Small intestine (tissue), 16 donors: Measurements from ENCODE around the gene VAT1. TPM values are rescaled to one million over a fixed set of nuclear protein-coding genes. Genes with fewer than 3 reads are reported as not detected.
A peak's percentile ranks its signal among the peaks of the same experiment; 100 is the strongest.

Experiments
- DNase-seq, 2 donors: peaks; one replicate each; pipeline versions ENCODE4 v3.0.0 to v3.0.0-alpha.2; 2013
- FAIRE-seq: peaks from 2 replicates; lab custom pipeline; 2012; peaks lifted over from hg19 to GRCh38; lab: Jason Lieb, UNC
- H3K27ac ChIP-seq, 3 donors: one replicate each; pipeline ENCODE4 v1.5.1; 2013; ENCODE audit warnings: low read length in 2 of 3, mild to moderate bottlenecking in 2 of 3, control low read depth in 1 of 3, inconsistent platforms in 1 of 3, low read depth in 1 of 3, moderate library complexity in 1 of 3
- H3K27me3 ChIP-seq, 3 donors: one replicate each; pipeline ENCODE4 v1.6.1; 2013; ENCODE audit warnings: low read length in 3 of 3, inconsistent platforms in 1 of 3; ENCODE audit not compliant: control insufficient read depth in 3 of 3, insufficient read depth in 3 of 3
- H3K36me3 ChIP-seq, 3 donors: one replicate each; pipeline ENCODE4 v1.6.1; 2013; ENCODE audit warnings: low read length in 3 of 3, inconsistent platforms in 1 of 3, low read depth in 1 of 3, mild to moderate bottlenecking in 1 of 3, moderate library complexity in 1 of 3; ENCODE audit not compliant: control insufficient read depth in 3 of 3, insufficient read depth in 2 of 3
- H3K4me1 ChIP-seq, 3 donors: one replicate each; pipeline ENCODE4 v1.6.1; 2013; ENCODE audit warnings: low read length in 2 of 3, inconsistent platforms in 1 of 3, low read depth in 1 of 3, mild to moderate bottlenecking in 1 of 3, moderate library complexity in 1 of 3; ENCODE audit not compliant: control insufficient read depth in 3 of 3, insufficient read depth in 2 of 3
- H3K4me3 ChIP-seq, 3 donors: one replicate each; pipeline ENCODE4 v1.5.1; 2013; ENCODE audit warnings: low read length in 3 of 3, control low read depth in 1 of 3, inconsistent platforms in 1 of 3, low read depth in 1 of 3, mild to moderate bottlenecking in 1 of 3, moderate library complexity in 1 of 3
- H3K9me3 ChIP-seq, 2 donors: one replicate each; pipeline ENCODE4 v1.6.1; 2013; ENCODE audit warnings: low read depth in 1 of 2, low read length in 1 of 2; ENCODE audit not compliant: control insufficient read depth in 2 of 2, insufficient read depth in 1 of 2
- whole genome bisulfite sequencing, 3 donors: extraction: QIAGEN DNeasy Blood & Tissue Kit; methylation state at CpG; one replicate each; pipeline ENCODE4 v1.1.7; 2013; 5-methylcytosine and 5-hydroxymethylcytosine counted together
- long read RNA-seq, 10 donors: transcript quantifications; one replicate each; lab custom pipeline, GENCODE V29; 2026
- polyA plus RNA-seq, 4 donors: library from polyadenylated mRNA; stranded (reverse) in 3 of 4; unstranded in 1 of 4; fragments of 200-250 nt in 3 of 4; fragments of 120-200 nt in 1 of 4; gene quantifications; one replicate each; pipeline versions ENCODE4 v1.2.1 to v1.2.3, GENCODE V29; 2013
- donor health status: healthy with polysubstance abuse.
- donor health status: control.
- donor health status: control.
- donor health status: Bipolar disorder and iron deficiency.
- donor health status: healthy.

The VAT1 gene
- polyA plus RNA-seq: 100 to 1,000 TPM in 1 of 4 donors, 10 to 100 TPM in 3; 20.1 to 163 (median 66.4) TPM
- long read RNA-seq, donor 1: 0 reads
- long read RNA-seq, donor 2, transcript VAT1-201 (6 exons, 2,734 nt): major isoform, 18 of 18 reads
- long read RNA-seq, donor 2, partial matches to known transcripts: 0 of 18 reads
- long read RNA-seq, donor 2, other reads (novel, unspliced or antisense): 0 of 18 reads
- long read RNA-seq, donor 3, transcript VAT1-201 (6 exons, 2,734 nt): major isoform, 16 of 24 reads
- long read RNA-seq, donor 3, partial matches to known transcripts: 7 of 24 reads
- long read RNA-seq, donor 3, other reads (novel, unspliced or antisense): 0 of 24 reads
- long read RNA-seq, donor 4, partial matches to known transcripts: 0 of 2 reads
- long read RNA-seq, donor 4, other reads (novel, unspliced or antisense): 0 of 2 reads
- long read RNA-seq, donor 5, transcript VAT1-201 (6 exons, 2,734 nt): major isoform, 8 of 14 reads
- long read RNA-seq, donor 5, partial matches to known transcripts: 6 of 14 reads
- long read RNA-seq, donor 5, other reads (novel, unspliced or antisense): 0 of 14 reads
- long read RNA-seq, donor 6, transcript VAT1-201 (6 exons, 2,734 nt): major isoform, 54 of 66 reads
- long read RNA-seq, donor 6, partial matches to known transcripts: 6 of 66 reads
- long read RNA-seq, donor 6, other reads (novel, unspliced or antisense): 5 of 66 reads
- long read RNA-seq, donor 7, transcript VAT1-201 (6 exons, 2,734 nt): major isoform, 45 of 50 reads
- long read RNA-seq, donor 7, partial matches to known transcripts: 0 of 50 reads
- long read RNA-seq, donor 7, other reads (novel, unspliced or antisense): 5 of 50 reads
- long read RNA-seq, donor 8, transcript VAT1-201 (6 exons, 2,734 nt): major isoform, 5 of 5 reads
- long read RNA-seq, donor 8, partial matches to known transcripts: 0 of 5 reads
- long read RNA-seq, donor 8, other reads (novel, unspliced or antisense): 0 of 5 reads
- long read RNA-seq, donor 9, transcript VAT1-201 (6 exons, 2,734 nt): major isoform, 6 of 6 reads
- long read RNA-seq, donor 9, partial matches to known transcripts: 0 of 6 reads
- long read RNA-seq, donor 9, other reads (novel, unspliced or antisense): 0 of 6 reads
- long read RNA-seq, donor 10, transcript VAT1-201 (6 exons, 2,734 nt): major isoform, 33 of 38 reads
- long read RNA-seq, donor 10, partial matches to known transcripts: 0 of 38 reads
- long read RNA-seq, donor 10, other reads (novel, unspliced or antisense): 5 of 38 reads

DNA sequence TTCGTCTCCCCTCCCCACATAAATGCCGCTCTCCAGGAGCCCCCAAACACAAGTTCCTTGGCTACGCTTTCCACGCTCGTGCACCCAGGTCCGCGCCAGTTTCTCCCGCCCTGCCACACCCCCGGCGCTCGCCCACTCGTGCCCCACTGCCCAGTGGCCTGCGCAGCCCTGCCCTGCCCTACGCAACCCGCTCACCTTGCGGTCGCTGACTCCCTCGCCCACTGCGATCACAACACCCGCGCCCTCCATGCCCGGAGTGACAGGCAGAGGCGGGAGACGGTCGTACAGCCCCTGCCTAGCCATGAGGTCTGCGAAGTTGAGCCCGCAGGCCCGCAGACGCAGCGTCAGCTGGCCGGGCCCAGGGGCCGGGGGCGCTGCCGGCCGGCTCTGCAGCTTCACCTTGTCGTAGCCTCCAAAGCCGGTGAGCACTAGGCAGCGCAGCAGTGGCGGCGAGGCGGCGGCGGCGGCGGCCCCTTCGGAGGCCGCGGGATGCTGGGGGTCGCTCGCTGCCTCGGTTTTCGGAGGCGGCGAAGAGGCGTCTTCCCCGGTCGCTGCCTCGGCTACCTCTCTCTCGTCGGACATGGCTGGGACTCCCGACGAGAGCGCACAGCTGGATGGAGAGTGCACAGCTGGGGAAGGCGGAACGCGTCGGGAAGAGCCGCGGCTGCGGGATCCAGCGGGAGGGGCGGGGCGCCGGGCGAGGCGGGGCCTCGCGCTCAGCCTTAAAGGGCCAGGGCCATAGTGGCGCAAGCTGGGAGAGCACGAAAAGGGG lies at the start of gene VAT1:
Gene VAT1, minus strand, starts transcription at position 645 of the 772 bp plus-strand sequence. Its CDS starts 63 bp downstream, at position 582.
- FAIRE-seq (no peak), DNase-seq (peak; percentile 74 to 94)
- Histone ChIP-seq H3K4me1 (peaks cover 1 to 34% (median 3%) of the 10 kb centered on the region in 3 donors), H3K36me3 (peaks cover 0 to 25% (median 0%) of the 10 kb centered on the region in 3 donors), H3K4me3 (peak within 1 kb of the TSS; percentile 90 to 97 (median 91)), H3K27me3 (peaks cover 0 to 8% (median 0%) of the 10 kb centered on the region in 3 donors), H3K27ac (peak within 1 kb of the TSS; percentile 66 to 91 (median 77)), H3K9me3 (no peaks in the 10 kb centered on the region)
- 0 to 1% (median 0%) methylated on average over 57 to 80 of the region's 80 CpGs for whole genome bisulfite sequencing, 3 donors

GRCh38 chr17:43070872-43071271 lies 48.7 kb upstream of the VAT1 start:
- Histone ChIP-seq H3K27ac (no peak overlapping the region), H3K36me3 (peaks cover 0 to 9% (median 0%) of the 10 kb centered on the region in 3 donors), H3K4me1 (no peaks in the 10 kb centered on the region), H3K9me3 (no peaks in the 10 kb centered on the region), H3K4me3 (no peak overlapping the region), H3K27me3 (no peaks in the 10 kb centered on the region)
- DNase-seq (no peak), FAIRE-seq (no peak)
- WGBS, 3 donors: 81 to 86% (median 84%) methylated on average over 1 of the region's 1 CpG

- Histone ChIP-seq H3K4me1 (no peaks in the 10 kb centered on the region), H3K27ac (no peak overlapping the region), H3K27me3 (no peaks in the 10 kb centered on the region), H3K9me3 (no peaks in the 10 kb centered on the region), H3K36me3 (peaks cover 0 to 8% (median under 1%) of the 10 kb centered on the region in 3 donors), H3K4me3 (no peak overlapping the region)
- DNase-seq: no peak
- WGBS, 3 donors: 73 to 92% (median 86%) methylated on average over 1 of the region's 1 CpG
- FAIRE-seq: no peak
Observed at GRCh38 chr17:43070257-43070656, 48.1 kb upstream of the VAT1 start.

- H3K4me3 ChIP-seq: no peak overlapping the region
- peaks cover 0 to 9% (median 2%) of the 10 kb centered on the region in 3 donors for H3K36me3 ChIP-seq
- no peak overlapping the region for H3K27ac ChIP-seq
- DNase-seq: no peak
- no peaks in the 10 kb centered on the region for H3K9me3 ChIP-seq
- no peaks in the 10 kb centered on the region for H3K4me1 ChIP-seq
- WGBS, 3 donors: 90 to 95% (median 93%) methylated on average over 3 of the region's 3 CpGs
- FAIRE-seq: no peak
- no peaks in the 10 kb centered on the region for H3K27me3 ChIP-seq
Observed at GRCh38 chr17:43069368-43069898, 47.2 kb upstream of the VAT1 start.

GRCh38 chr17:43068570-43069367 lies 46.6 kb upstream of the VAT1 start:
- WGBS, 3 donors: 95 to 97% (median 96%) methylated on average over 6 of the region's 6 CpGs
- FAIRE-seq: no peak
- H3K27ac ChIP-seq: no peak overlapping the region

DNA sequence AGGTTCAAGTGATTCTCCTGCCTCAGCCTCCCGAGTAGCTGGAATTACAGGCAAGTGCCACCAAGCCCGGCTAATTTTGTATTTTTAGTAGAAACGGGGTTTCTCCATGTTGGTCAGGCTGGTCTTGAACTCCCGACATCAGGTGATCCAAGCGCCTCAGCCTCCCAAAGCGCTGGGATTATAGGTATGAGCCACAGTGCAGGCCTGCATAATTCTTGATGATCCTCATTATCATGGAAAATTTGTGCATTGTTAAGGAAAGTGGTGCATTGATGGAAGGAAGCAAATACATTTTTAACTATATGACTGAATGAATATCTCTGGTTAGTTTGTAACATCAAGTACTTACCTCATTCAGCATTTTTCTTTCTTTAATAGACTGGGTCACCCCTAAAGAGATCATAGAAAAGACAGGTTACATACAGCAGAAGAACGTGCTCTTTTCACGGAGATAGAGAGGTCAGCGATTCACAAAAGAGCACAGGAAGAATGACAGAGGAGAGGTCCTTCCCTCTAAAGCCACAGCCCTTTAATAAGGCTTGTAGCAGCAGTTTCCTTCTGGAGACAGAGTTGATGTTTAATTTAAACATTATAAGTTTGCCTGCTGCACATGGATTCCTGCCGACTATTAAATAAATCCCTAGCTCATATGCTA lies 40.9 kb upstream of the VAT1 start:
- no peaks in the 10 kb centered on the region for H3K27me3 ChIP-seq
- H3K4me1 ChIP-seq: no peaks in the 10 kb centered on the region
- H3K27ac ChIP-seq: no peak overlapping the region
- 96 to 97% (median 96%) methylated on average over 10 of the region's 10 CpGs for WGBS, 3 donors
- FAIRE-seq (no peak), DNase-seq (no peak)
- peaks cover 0 to 12% (median 2%) of the 10 kb centered on the region in 3 donors for H3K36me3 ChIP-seq
- no peaks in the 10 kb centered on the region for H3K9me3 ChIP-seq
- H3K4me3 ChIP-seq: no peak overlapping the region

More at GRCh38 chr17:43068570-43069367, 46.6 kb upstream of the VAT1 start:
- Histone ChIP-seq H3K4me1 (no peaks in the 10 kb centered on the region), H3K36me3 (peaks cover 0 to 9% (median 2%) of the 10 kb centered on the region in 3 donors), H3K9me3 (no peaks in the 10 kb centered on the region), H3K4me3 (no peak overlapping the region), H3K27me3 (no peaks in the 10 kb centered on the region)
- DNase-seq: no peak
